ENCODE data around the gene TRIP10.

GRCh38 chr19:6713773-6714692, 25.4 kb upstream of the TRIP10 start:
- no peak for TF ChIP-seq NFRKB (IDR thresholded peaks at IDR 0.05)
- no peak for TF ChIP-seq BHLHE40 (IDR thresholded peaks at IDR 0.05; ENCODE audit: borderline replicate concordance)
